HL-60 (cell line): ENCODE data around the gene DEF6.

Experiments used
- GABPA ChIP-seq: IDR thresholded peaks from 2 replicates; pipeline ENCODE4 v1.6.1; 2012; ENCODE audit warnings: low read depth
- POLR2AphosphoS5 ChIP-seq: IDR thresholded peaks from 2 replicates; pipeline ENCODE4 v1.6.1; 2012; ENCODE audit warnings: low read depth
- SPI1 ChIP-seq: IDR thresholded peaks from 2 replicates; pipeline ENCODE4 v1.6.1; 2012; ENCODE audit warnings: low read depth, mild to moderate bottlenecking, borderline replicate concordance
- TF ChIP-seq, protein P1 (sequence below): IDR thresholded peaks from one replicate; pipeline ENCODE4 v1.5.1; 2011; ENCODE audit warnings: low read length, control low read depth, inconsistent platforms; ENCODE audit not compliant: insufficient read depth

DNA sequence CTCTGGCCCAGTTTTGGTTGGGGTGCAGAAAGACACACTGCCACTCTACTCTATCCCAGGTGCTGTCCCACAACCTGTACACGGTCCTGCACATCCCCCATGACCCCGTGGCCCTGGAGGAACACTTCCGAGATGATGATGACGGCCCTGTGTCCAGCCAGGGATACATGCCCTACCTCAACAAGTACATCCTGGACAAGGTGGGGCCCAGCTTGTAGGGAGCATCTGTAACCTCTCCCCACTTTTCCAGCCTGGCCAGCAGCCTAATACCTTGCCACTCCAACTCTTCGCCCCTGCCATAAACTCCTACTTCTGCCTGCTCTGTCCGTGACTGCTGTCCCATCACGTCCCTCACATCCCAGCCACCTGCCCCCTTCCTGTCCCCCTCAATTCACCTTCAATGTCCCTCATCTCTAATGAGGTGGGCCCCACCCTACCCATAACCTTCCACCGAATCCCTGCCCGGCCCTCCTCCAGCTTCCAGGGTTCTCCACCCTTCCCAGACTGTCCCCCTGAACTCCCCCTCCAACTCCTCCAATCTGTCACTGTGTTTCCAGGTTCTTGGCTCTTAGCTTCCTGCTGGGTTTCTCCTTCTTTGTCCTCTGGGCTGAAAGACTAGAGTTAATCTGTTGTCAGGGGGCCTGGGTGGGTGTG lies 12.1 kb downstream of the DEF6 start:
- TF ChIP-seq, protein P1, sequence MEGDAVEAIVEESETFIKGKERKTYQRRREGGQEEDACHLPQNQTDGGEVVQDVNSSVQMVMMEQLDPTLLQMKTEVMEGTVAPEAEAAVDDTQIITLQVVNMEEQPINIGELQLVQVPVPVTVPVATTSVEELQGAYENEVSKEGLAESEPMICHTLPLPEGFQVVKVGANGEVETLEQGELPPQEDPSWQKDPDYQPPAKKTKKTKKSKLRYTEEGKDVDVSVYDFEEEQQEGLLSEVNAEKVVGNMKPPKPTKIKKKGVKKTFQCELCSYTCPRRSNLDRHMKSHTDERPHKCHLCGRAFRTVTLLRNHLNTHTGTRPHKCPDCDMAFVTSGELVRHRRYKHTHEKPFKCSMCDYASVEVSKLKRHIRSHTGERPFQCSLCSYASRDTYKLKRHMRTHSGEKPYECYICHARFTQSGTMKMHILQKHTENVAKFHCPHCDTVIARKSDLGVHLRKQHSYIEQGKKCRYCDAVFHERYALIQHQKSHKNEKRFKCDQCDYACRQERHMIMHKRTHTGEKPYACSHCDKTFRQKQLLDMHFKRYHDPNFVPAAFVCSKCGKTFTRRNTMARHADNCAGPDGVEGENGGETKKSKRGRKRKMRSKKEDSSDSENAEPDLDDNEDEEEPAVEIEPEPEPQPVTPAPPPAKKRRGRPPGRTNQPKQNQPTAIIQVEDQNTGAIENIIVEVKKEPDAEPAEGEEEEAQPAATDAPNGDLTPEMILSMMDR = no peak
- no peak for TF ChIP-seq POLR2AphosphoS5
- no peak for TF ChIP-seq GABPA
- TF ChIP-seq SPI1 = no peak
